ENCODE data around the gene NUP43. TPM values are rescaled to one million over a fixed set of nuclear protein-coding genes. Genes with fewer than 3 reads are reported as not detected.
A peak's percentile ranks its signal among the peaks of the same experiment; 100 is the strongest.

Gene NUP43
- total and polyA plus RNA-seq, 2 of the 13 experiments (the other 11 are each of a cell fraction or from before 2014, with no cell fraction given), result 38.9 to 85.1 TPM

GRCh38 chr6:149746147-149746946, at the start of gene NUP43 (continued):
- TF ChIP-seq ZNF430 (CRISPR knock-in tag; IDR thresholded peaks at IDR 0.05) (peak; percentile 77), HNF4A (CRISPR knock-in tag; IDR thresholded peaks at IDR 0.05) (peak; percentile 39; the same call in 1 of the 2 replicates), ZFP90 (CRISPR knock-in tag; IDR thresholded peaks at IDR 0.05; ENCODE audit: borderline replicate concordance) (peak; percentile 55; the same call in 1 of the 2 replicates), BHLHE40 (IDR thresholded peaks at IDR 0.05; ENCODE audit: low read length) (no peak), ZNF589 (CRISPR knock-in tag; conservative IDR thresholded peaks at IDR 0.05) (no peak), PTBP1 (IDR thresholded peaks at IDR 0.05; ENCODE audit: low read depth, low read length, poor library complexity, severe bottlenecking) (peak; percentile 66), SRY (CRISPR knock-in tag; IDR thresholded peaks at IDR 0.05) (peak; percentile 90), CTCF (CRISPR knock-in tag; IDR thresholded peaks at IDR 0.05) (peak; percentile 67), SMAD1 (CRISPR knock-in tag; IDR thresholded peaks at IDR 0.05; ENCODE audit: borderline replicate concordance, low read depth) (no peak; the same call in 1 of the 2 replicates), SMC3 (IDR thresholded peaks at IDR 0.05; ENCODE audit: low read length) (no peak; the same call in 1 of the 2 replicates), ZNF34 (CRISPR knock-in tag; IDR thresholded peaks at IDR 0.05; ENCODE audit: borderline replicate concordance) (peak; percentile 70; the same call in 1 of the 2 replicates), ATM (IDR thresholded peaks at IDR 0.05; ENCODE audit: borderline replicate concordance) (no peak), SRSF1 (optimal IDR thresholded peaks at IDR 0.05; ENCODE audit: low read depth, low read length) (no peak)
- TF ChIP-seq, protein P1, sequence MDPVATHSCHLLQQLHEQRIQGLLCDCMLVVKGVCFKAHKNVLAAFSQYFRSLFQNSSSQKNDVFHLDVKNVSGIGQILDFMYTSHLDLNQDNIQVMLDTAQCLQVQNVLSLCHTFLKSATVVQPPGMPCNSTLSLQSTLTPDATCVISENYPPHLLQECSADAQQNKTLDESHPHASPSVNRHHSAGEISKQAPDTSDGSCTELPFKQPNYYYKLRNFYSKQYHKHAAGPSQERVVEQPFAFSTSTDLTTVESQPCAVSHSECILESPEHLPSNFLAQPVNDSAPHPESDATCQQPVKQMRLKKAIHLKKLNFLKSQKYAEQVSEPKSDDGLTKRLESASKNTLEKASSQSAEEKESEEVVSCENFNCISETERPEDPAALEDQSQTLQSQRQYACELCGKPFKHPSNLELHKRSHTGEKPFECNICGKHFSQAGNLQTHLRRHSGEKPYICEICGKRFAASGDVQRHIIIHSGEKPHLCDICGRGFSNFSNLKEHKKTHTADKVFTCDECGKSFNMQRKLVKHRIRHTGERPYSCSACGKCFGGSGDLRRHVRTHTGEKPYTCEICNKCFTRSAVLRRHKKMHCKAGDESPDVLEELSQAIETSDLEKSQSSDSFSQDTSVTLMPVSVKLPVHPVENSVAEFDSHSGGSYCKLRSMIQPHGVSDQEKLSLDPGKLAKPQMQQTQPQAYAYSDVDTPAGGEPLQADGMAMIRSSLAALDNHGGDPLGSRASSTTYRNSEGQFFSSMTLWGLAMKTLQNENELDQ (CRISPR knock-in tag; IDR thresholded peaks at IDR 0.05; ENCODE audit: borderline replicate concordance), result no peak
- TF ChIP-seq, protein P2, sequence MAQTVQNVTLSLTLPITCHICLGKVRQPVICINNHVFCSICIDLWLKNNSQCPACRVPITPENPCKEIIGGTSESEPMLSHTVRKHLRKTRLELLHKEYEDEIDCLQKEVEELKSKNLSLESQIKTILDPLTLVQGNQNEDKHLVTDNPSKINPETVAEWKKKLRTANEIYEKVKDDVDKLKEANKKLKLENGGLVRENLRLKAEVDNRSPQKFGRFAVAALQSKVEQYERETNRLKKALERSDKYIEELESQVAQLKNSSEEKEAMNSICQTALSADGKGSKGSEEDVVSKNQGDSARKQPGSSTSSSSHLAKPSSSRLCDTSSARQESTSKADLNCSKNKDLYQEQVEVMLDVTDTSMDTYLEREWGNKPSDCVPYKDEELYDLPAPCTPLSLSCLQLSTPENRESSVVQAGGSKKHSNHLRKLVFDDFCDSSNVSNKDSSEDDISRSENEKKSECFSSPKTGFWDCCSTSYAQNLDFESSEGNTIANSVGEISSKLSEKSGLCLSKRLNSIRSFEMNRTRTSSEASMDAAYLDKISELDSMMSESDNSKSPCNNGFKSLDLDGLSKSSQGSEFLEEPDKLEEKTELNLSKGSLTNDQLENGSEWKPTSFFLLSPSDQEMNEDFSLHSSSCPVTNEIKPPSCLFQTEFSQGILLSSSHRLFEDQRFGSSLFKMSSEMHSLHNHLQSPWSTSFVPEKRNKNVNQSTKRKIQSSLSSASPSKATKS (CRISPR knock-in tag; IDR thresholded peaks at IDR 0.05), result no peak; the same call in 1 of the 2 replicates
- TF ChIP-seq, protein P3, sequence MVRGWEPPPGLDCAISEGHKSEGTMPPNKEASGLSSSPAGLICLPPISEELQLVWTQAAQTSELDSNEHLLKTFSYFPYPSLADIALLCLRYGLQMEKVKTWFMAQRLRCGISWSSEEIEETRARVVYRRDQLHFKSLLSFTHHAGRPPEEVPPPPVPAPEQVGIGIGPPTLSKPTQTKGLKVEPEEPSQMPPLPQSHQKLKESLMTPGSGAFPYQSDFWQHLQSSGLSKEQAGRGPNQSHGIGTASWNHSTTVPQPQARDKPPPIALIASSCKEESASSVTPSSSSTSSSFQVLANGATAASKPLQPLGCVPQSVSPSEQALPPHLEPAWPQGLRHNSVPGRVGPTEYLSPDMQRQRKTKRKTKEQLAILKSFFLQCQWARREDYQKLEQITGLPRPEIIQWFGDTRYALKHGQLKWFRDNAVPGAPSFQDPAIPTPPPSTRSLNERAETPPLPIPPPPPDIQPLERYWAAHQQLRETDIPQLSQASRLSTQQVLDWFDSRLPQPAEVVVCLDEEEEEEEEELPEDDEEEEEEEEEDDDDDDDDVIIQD (CRISPR knock-in tag; IDR thresholded peaks at IDR 0.05; ENCODE audit: low read depth), result peak; percentile 89
- TF ChIP-seq, protein P4, sequence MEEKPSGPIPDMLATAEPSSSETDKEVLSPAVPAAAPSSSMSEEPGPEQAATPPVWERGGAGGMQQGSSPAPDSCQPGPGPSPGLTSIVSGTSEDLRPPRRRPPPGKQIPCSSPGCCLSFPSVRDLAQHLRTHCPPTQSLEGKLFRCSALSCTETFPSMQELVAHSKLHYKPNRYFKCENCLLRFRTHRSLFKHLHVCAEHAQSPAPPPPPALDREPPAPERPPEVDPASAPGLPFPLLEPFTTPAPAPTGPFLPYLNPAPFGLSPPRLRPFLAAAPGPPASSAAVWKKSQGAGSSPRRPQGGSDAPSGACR (CRISPR knock-in tag; IDR thresholded peaks at IDR 0.05), result no peak

Data from HepG2 (cell line).